Keratinocyte (primary cell): ENCODE data around the gene AOPEP. TPM values are rescaled to one million over a fixed set of nuclear protein-coding genes. Genes with fewer than 3 reads are reported as not detected.

Source experiments
- DNase-seq: peaks from one replicate; pipeline ENCODE4 v3.0.0-alpha.2; 2011; ENCODE audit warnings: low read depth, missing footprints, low spot score
- FAIRE-seq: peaks from 2 replicates; lab custom pipeline; 2011; peaks lifted over from hg19 to GRCh38; lab: Jason Lieb, UNC
- H2AFZ ChIP-seq: 2 replicates; pipeline ENCODE4 v1.6.0; 2012; ENCODE audit warnings: low read length, control low read depth, inconsistent platforms; ENCODE audit not compliant: control insufficient read depth
- H3K27ac ChIP-seq: 2 replicates; pipeline ENCODE4 v1.5.1; 2011; ENCODE audit warnings: low read length; ENCODE audit not compliant: control insufficient read depth, insufficient read depth
- H3K27me3 ChIP-seq: 3 replicates; pipeline ENCODE4 v1.6.0; 2011; ENCODE audit warnings: low read length; ENCODE audit not compliant: control insufficient read depth, insufficient read depth; ENCODE audit errors: extremely low read depth
- H3K36me3 ChIP-seq, 2 experiments: 2 replicates in 1 of 2; 3 replicates in 1 of 2; pipeline ENCODE4 v1.5.1; 2011; ENCODE audit warnings: low read length in 2 of 2, mild to moderate bottlenecking in 1 of 2; ENCODE audit not compliant: control insufficient read depth in 2 of 2, insufficient read depth in 2 of 2; ENCODE audit errors: extremely low read depth in 1 of 2
- H3K4me1 ChIP-seq: 3 replicates; pipeline ENCODE4 v1.5.1; 2011; ENCODE audit warnings: low read length; ENCODE audit not compliant: control insufficient read depth, insufficient read depth; ENCODE audit errors: extremely low read depth
- H3K4me2 ChIP-seq: 3 replicates; pipeline ENCODE4 v1.6.0; 2011; ENCODE audit warnings: low read depth, low read length; ENCODE audit not compliant: control insufficient read depth, insufficient read depth; ENCODE audit errors: extremely low read depth
- H3K4me3 ChIP-seq, 3 experiments: fragments of 200-600 bp in 1 of 3; sonication (generic) in 1 of 3; 2 replicates in 2 of 3; 3 replicates in 1 of 3; pipeline ENCODE4 v1.5.1; 2011 to 2016; ENCODE audit warnings: low read length in 3 of 3, mild to moderate bottlenecking in 3 of 3, control low read depth in 2 of 3, inconsistent platforms in 1 of 3, low read depth in 1 of 3, mixed read lengths in 1 of 3, mixed run types in 1 of 3, moderate library complexity in 1 of 3; ENCODE audit not compliant: control insufficient read depth in 2 of 3, insufficient read depth in 2 of 3; ENCODE audit errors: extremely low read depth in 1 of 3
- H3K79me2 ChIP-seq: 2 replicates; pipeline ENCODE4 v1.6.0; 2012; ENCODE audit warnings: low read length; ENCODE audit not compliant: control insufficient read depth, insufficient read depth
- H3K9ac ChIP-seq: 3 replicates; pipeline ENCODE4 v1.6.0; 2011; ENCODE audit warnings: low read length; ENCODE audit not compliant: control insufficient read depth, insufficient read depth; ENCODE audit errors: extremely low read depth
- H3K9me1 ChIP-seq: 3 replicates; pipeline ENCODE4 v1.6.0; 2011; ENCODE audit warnings: low read length; ENCODE audit not compliant: control insufficient read depth, insufficient read depth; ENCODE audit errors: extremely low read depth
- H3K9me3 ChIP-seq: 2 replicates; pipeline ENCODE4 v1.5.1; 2012; ENCODE audit warnings: low read depth, low read length; ENCODE audit not compliant: control insufficient read depth
- H4K20me1 ChIP-seq: 3 replicates; pipeline ENCODE4 v1.6.0; 2011; ENCODE audit warnings: low read length; ENCODE audit not compliant: control insufficient read depth, insufficient read depth; ENCODE audit errors: extremely low read depth
- EZH2 ChIP-seq: IDR thresholded peaks from one replicate; pipeline ENCODE4 v1.6.1; 2012; ENCODE audit warnings: inconsistent platforms, mild to moderate bottlenecking, low read length, moderate library complexity
- dilution Hi-C: fragments of 300-500 bp; cut with MboI; formaldehyde crosslinking; loops from one replicate; pipeline ENCODE4 v1.7.0; 2020; ENCODE audit warnings: low sequenced_read_pairs; ENCODE audit not compliant: extremely low pct_ligation_motif_present
- polyA plus RNA-seq, 5 experiments: library from polyadenylated mRNA; depleted of rRNA in 3 of 5; stranded (reverse) in 3 of 5; stranded (forward) in 1 of 5; unstranded in 1 of 5; fragments of >200 nt; gene quantifications; 1 replicate in 1 of 5; 2 replicates in 3 of 5; 3 replicates in 1 of 5; pipeline versions ENCODE4 v1.2.1 to v1.2.3, GENCODE V29; 2011 to 2012; ENCODE audit warnings: missing spikeins in 2 of 5, low read depth in 1 of 5, low replicate concordance in 1 of 5
- TF ChIP-seq, protein P1 (sequence below), 3 experiments: IDR thresholded peaks in 1 of 3; conservative IDR thresholded peaks in 1 of 3; optimal IDR thresholded peaks in 1 of 3; 2 replicates in 2 of 3; 3 replicates in 1 of 3; pipeline versions ENCODE3 to v1.5.1; 2011; ENCODE audit warnings: low read length in 3 of 3, mild to moderate bottlenecking in 3 of 3, moderate library complexity in 2 of 3, control low read depth in 1 of 3, inconsistent platforms in 1 of 3; ENCODE audit not compliant: insufficient read depth in 2 of 3; ENCODE audit errors: extremely low read depth in 1 of 3

The AOPEP gene
- polyA plus RNA-seq, 1 donor (not counting 4 experiments of a cell fraction or from before 2014, with no cell fraction given) = 27.0 TPM

DNA sequence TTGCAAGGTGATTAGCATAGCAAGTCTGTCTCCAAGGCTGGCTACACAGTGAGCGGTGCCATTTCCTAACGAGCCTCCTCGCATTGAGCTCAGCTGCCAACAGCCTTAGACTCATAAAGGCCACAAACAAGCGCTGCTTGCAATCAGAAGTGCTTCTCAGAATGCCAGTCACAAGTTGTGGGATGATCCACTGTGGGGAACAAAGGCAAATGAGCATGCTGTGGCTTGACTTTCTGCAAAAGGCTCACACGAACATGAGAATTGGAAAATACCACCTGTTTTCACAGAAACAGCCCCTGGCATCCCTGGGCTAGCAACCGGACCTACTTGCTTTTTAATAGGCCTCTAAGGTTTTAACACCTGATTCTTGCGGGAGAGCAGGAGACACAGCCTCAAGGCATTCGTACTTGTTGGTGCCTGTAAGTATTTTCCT is 375.5 kb downstream of the AOPEP start:
- peak overlapping the region; percentile 99 for H3K27ac ChIP-seq
- dilution Hi-C loops = no loop called here
- peak overlapping the region; percentile 80 for H3K4me2 ChIP-seq
- H3K27me3 ChIP-seq = no peaks in the 10 kb centered on the region
- H2AFZ ChIP-seq = no peak overlapping the region
- H3K9ac ChIP-seq = peak overlapping the region; percentile 79
- H3K4me3 ChIP-seq = peak overlapping the region in 1 of 3 experiments; percentile 37
- peaks cover 3 to 4% of the 10 kb centered on the region in 2 experiments for H3K36me3 ChIP-seq
- H3K9me1 ChIP-seq = peaks cover 4% of the 10 kb centered on the region
- TF ChIP-seq, protein P1, sequence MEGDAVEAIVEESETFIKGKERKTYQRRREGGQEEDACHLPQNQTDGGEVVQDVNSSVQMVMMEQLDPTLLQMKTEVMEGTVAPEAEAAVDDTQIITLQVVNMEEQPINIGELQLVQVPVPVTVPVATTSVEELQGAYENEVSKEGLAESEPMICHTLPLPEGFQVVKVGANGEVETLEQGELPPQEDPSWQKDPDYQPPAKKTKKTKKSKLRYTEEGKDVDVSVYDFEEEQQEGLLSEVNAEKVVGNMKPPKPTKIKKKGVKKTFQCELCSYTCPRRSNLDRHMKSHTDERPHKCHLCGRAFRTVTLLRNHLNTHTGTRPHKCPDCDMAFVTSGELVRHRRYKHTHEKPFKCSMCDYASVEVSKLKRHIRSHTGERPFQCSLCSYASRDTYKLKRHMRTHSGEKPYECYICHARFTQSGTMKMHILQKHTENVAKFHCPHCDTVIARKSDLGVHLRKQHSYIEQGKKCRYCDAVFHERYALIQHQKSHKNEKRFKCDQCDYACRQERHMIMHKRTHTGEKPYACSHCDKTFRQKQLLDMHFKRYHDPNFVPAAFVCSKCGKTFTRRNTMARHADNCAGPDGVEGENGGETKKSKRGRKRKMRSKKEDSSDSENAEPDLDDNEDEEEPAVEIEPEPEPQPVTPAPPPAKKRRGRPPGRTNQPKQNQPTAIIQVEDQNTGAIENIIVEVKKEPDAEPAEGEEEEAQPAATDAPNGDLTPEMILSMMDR (optimal IDR thresholded peaks at IDR 0.05 in 1 of 3, IDR thresholded peaks at IDR 0.05 in 1 of 3, conservative IDR thresholded peaks at IDR 0.05 in 1 of 3; ENCODE audit: extremely low read depth in 1 of 3, insufficient read depth in 2 of 3, low read length in 3 of 3) = no peak
- TF ChIP-seq EZH2 = no peak
- H3K79me2 ChIP-seq = no peaks in the 10 kb centered on the region
- H3K4me1 ChIP-seq = peaks cover 64% of the 10 kb centered on the region
- H3K9me3 ChIP-seq = no peaks in the 10 kb centered on the region
- no peaks in the 10 kb centered on the region for H4K20me1 ChIP-seq
- peak; percentile 100 for FAIRE-seq
- peak; percentile 99 for DNase-seq

GRCh38 chr9:95102572-95102971 is 376.1 kb downstream of the AOPEP start:
- Histone ChIP-seq H3K4me2 (peak overlapping the region; percentile 80), H3K9me1 (peaks cover 4% of the 10 kb centered on the region), H3K79me2 (no peaks in the 10 kb centered on the region), H3K4me3 (peak overlapping the region in 1 of 3 experiments; percentile 16), H3K27me3 (no peaks in the 10 kb centered on the region), H3K27ac (peak overlapping the region; percentile 99), H3K9ac (peak overlapping the region; percentile 72), H2AFZ (no peak overlapping the region), H3K4me1 (peaks cover 64% of the 10 kb centered on the region), H4K20me1 (no peaks in the 10 kb centered on the region), H3K9me3 (no peaks in the 10 kb centered on the region), H3K36me3 (peaks cover 3 to 6% of the 10 kb centered on the region in 2 experiments)
- FAIRE-seq = no peak
- dilution Hi-C loops = no loop called here
- TF ChIP-seq, protein P1 (optimal IDR thresholded peaks at IDR 0.05 in 1 of 3, IDR thresholded peaks at IDR 0.05 in 1 of 3, conservative IDR thresholded peaks at IDR 0.05 in 1 of 3; ENCODE audit: extremely low read depth in 1 of 3, insufficient read depth in 2 of 3, low read length in 3 of 3) = no peak
- no peak for TF ChIP-seq EZH2
- DNase-seq = no peak
